ENCODE results near the gene ITGB6.

GRCh38 chr2:160203007-160203406 lies 2.9 kb upstream of the ITGB6 start:
- TF ChIP-seq CTCF (IDR thresholded peaks at IDR 0.05 in 4 of 5, conservative IDR thresholded peaks at IDR 0.05 in 1 of 5) (no peak), POLR2A (IDR thresholded peaks at IDR 0.05) (no peak)
